Osteoblast (primary cell): ENCODE data around the gene PJVK. TPM values are rescaled to one million over a fixed set of nuclear protein-coding genes. Genes with fewer than 3 reads are reported as not detected.
"Not testable (repeated sequence)": the region's sequence is repeated elsewhere in the genome, so short reads cannot be mapped to it uniquely, and the experiment has no call there.

ENCODE experiments used
- DNase-seq: peaks from one replicate; pipeline ENCODE4 v3.0.0; 2011; ENCODE audit warnings: low spot score, mixed read lengths; ENCODE audit not compliant: insufficient read length; ENCODE audit errors: missing footprints
- H2AFZ ChIP-seq: 2 replicates; pipeline ENCODE4 v1.6.0; 2011; ENCODE audit warnings: mild to moderate bottlenecking, low read length
- H3K27ac ChIP-seq: 2 replicates; pipeline ENCODE4 v1.5.1; 2011; ENCODE audit warnings: mild to moderate bottlenecking, low read depth, low read length, moderate library complexity
- H3K27me3 ChIP-seq: 2 replicates; pipeline ENCODE4 v1.6.0; 2012; ENCODE audit warnings: mild to moderate bottlenecking, control low read depth, inconsistent platforms, low read length, moderate library complexity; ENCODE audit not compliant: insufficient read depth
- H3K36me3 ChIP-seq: 2 replicates; pipeline ENCODE4 v1.5.1; 2011; ENCODE audit warnings: mild to moderate bottlenecking, low read length, control low read depth, moderate library complexity; ENCODE audit not compliant: insufficient read depth
- H3K4me1 ChIP-seq: 2 replicates; pipeline ENCODE4 v1.5.1; 2011; ENCODE audit warnings: mild to moderate bottlenecking, low read length, control low read depth, moderate library complexity; ENCODE audit not compliant: insufficient read depth
- H3K4me2 ChIP-seq: 2 replicates; pipeline ENCODE4 v1.6.0; 2011; ENCODE audit warnings: mild to moderate bottlenecking, low read length; ENCODE audit not compliant: insufficient read depth
- H3K4me3 ChIP-seq: fragments of 200-600 bp; sonication (generic); 3 replicates; pipeline ENCODE4 v1.5.1; 2012; ENCODE audit warnings: mild to moderate bottlenecking, low read length, inconsistent platforms; ENCODE audit not compliant: insufficient read depth
- H3K79me2 ChIP-seq: 2 replicates; pipeline ENCODE4 v1.6.0; 2012; ENCODE audit warnings: mild to moderate bottlenecking, low read length, control low read depth, inconsistent platforms; ENCODE audit not compliant: insufficient read depth
- H3K9me3 ChIP-seq: 2 replicates; pipeline ENCODE4 v1.5.1; 2011; ENCODE audit warnings: low read depth, low read length, control low read depth
- H4K20me1 ChIP-seq: 2 replicates; pipeline ENCODE4 v1.6.0; 2012; ENCODE audit warnings: mild to moderate bottlenecking, low read length, control low read depth; ENCODE audit not compliant: insufficient read depth
- total RNA-seq: library from RNA; depleted of rRNA; stranded (reverse); fragments of >200 nt; gene quantifications from 2 replicates; pipeline ENCODE4 v1.2.3, GENCODE V29; 2012
- TF ChIP-seq, protein P1 (sequence below): IDR thresholded peaks from 2 replicates; pipeline ENCODE4 v1.5.1; 2011; ENCODE audit warnings: mild to moderate bottlenecking, low read depth, low read length, moderate library complexity; ENCODE audit errors: extremely low read depth

The PJVK gene
- total RNA-seq, 1 donor = 2.5 TPM

GRCh38 chr2:178469219-178469849 lies 18.2 kb downstream of the PJVK start:
- DNase-seq = peak; percentile 4
- H3K27ac ChIP-seq = no peak overlapping the region
- H3K4me2 ChIP-seq = no peak overlapping the region
- no peaks in the 10 kb centered on the region for H3K79me2 ChIP-seq
- TF ChIP-seq, protein P1, sequence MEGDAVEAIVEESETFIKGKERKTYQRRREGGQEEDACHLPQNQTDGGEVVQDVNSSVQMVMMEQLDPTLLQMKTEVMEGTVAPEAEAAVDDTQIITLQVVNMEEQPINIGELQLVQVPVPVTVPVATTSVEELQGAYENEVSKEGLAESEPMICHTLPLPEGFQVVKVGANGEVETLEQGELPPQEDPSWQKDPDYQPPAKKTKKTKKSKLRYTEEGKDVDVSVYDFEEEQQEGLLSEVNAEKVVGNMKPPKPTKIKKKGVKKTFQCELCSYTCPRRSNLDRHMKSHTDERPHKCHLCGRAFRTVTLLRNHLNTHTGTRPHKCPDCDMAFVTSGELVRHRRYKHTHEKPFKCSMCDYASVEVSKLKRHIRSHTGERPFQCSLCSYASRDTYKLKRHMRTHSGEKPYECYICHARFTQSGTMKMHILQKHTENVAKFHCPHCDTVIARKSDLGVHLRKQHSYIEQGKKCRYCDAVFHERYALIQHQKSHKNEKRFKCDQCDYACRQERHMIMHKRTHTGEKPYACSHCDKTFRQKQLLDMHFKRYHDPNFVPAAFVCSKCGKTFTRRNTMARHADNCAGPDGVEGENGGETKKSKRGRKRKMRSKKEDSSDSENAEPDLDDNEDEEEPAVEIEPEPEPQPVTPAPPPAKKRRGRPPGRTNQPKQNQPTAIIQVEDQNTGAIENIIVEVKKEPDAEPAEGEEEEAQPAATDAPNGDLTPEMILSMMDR = no peak
- H4K20me1 ChIP-seq = no peaks in the 10 kb centered on the region
- H3K27me3 ChIP-seq = no peaks in the 10 kb centered on the region
- H2AFZ ChIP-seq = no peak overlapping the region
- no peaks in the 10 kb centered on the region for H3K9me3 ChIP-seq
- H3K36me3 ChIP-seq = peaks cover 14% of the 10 kb centered on the region
- H3K4me3 ChIP-seq = no peak overlapping the region
- peaks cover 7% of the 10 kb centered on the region for H3K4me1 ChIP-seq

- H4K20me1 ChIP-seq, H3K4me1 ChIP-seq, H3K27ac ChIP-seq, H3K4me2 ChIP-seq, H3K27me3 ChIP-seq, H3K36me3 ChIP-seq, H3K79me2 ChIP-seq, H2AFZ ChIP-seq, H3K4me3 ChIP-seq, DNase-seq, H3K9me3 ChIP-seq: not testable (repeated sequence)
Measured at GRCh38 chr2:178471313-178471712, 20.1 kb downstream of the PJVK start.

DNA sequence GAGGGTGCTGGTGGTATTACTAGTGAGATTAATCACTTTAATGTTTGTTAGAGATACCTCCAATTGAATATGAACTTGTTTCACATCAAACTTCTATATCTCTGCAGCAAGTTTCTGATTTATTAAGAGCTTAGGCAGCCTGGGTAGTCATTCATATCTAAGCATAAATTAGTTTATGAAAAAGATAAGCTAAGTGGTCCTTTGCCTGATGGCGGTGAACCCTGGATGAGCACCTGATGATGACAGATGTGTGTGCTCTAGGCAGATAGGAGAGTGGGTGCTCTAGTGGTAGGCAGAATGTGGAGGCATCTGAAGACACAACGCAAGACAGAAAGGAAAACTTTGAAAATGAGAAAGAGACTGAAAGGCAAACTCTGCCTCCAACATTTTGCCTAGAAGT lies 22.2 kb downstream of the PJVK start:
- Histone ChIP-seq H3K4me3 (no peak overlapping the region), H3K4me1 (peaks cover 8% of the 10 kb centered on the region), H3K27me3 (no peaks in the 10 kb centered on the region), H3K36me3 (no peaks in the 10 kb centered on the region), H3K4me2 (no peak overlapping the region), H3K79me2 (peaks cover 7% of the 10 kb centered on the region), H2AFZ (no peak overlapping the region), H4K20me1 (no peaks in the 10 kb centered on the region), H3K27ac (no peak overlapping the region), H3K9me3 (no peaks in the 10 kb centered on the region)
- no peak for DNase-seq
- TF ChIP-seq, protein P1 = no peak

GRCh38 chr2:178473931-178474330 lies 22.8 kb downstream of the PJVK start:
- Histone ChIP-seq H3K27me3 (no peaks in the 10 kb centered on the region), H3K4me2 (no peak overlapping the region), H3K79me2 (peaks cover 7% of the 10 kb centered on the region), H3K9me3 (no peaks in the 10 kb centered on the region), H3K4me3 (no peak overlapping the region), H3K27ac (no peak overlapping the region), H3K4me1 (peaks cover 8% of the 10 kb centered on the region), H2AFZ (no peak overlapping the region), H3K36me3 (no peaks in the 10 kb centered on the region), H4K20me1 (no peaks in the 10 kb centered on the region)
- TF ChIP-seq, protein P1 = no peak
- DNase-seq = peak; percentile 69
